Urothelium cell line (cell line): Measurements from ENCODE around the gene ST7.
A peak's percentile ranks its signal among the peaks of the same experiment; 100 is the strongest.
"Not testable (repeated sequence)": the region's sequence is repeated elsewhere in the genome, so short reads cannot be mapped to it uniquely, and the experiment has no call there.

Experiments used
- DNase-seq: peaks from one replicate; pipeline ENCODE4 v3.0.0; 2011; ENCODE audit warnings: low spot score, mixed read lengths
- FAIRE-seq: peaks from 2 replicates; lab custom pipeline; 2011; peaks lifted over from hg19 to GRCh38; lab: Jason Lieb, UNC

Gene ST7

DNA sequence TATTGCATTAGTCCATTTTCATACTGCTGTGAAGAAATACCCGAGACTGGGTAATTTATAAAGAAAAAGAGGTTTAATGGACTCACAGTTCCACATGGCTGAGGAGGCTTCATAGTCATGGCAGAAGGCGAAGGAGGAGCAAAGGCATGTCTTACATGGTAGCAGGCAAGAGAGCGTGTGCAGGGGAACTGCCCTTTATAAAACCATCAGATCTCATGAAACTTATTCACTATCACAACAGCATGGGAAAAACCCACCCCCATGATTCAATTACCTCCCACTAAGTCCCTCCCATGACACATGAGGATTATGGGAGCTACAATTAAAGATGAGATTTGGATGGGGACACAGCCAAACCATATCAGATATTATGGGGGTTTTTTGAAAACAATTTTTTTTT is 21.7 kb downstream of the ST7 start:
- not testable (repeated sequence) for DNase-seq, FAIRE-seq

DNA sequence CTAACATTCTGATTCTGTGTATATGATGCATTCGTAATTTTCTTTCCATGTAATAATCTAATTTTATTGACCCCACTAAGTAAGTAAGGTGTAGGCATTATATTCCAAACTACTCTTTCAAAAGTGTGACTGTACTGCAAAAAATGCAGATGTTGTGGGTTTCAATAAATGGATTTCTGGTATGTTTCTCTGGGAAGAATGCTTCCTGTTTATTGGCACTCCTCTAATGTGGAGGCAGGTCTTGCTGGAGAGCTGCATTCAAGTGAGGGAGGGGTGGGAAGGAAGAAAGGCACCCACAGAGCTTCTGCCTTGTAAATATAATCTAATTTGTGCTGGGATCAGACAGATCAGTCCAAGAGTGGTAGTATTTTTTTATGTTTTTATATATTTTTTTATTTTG is 23.9 kb downstream of the ST7 start:
- no peak for FAIRE-seq

DNA sequence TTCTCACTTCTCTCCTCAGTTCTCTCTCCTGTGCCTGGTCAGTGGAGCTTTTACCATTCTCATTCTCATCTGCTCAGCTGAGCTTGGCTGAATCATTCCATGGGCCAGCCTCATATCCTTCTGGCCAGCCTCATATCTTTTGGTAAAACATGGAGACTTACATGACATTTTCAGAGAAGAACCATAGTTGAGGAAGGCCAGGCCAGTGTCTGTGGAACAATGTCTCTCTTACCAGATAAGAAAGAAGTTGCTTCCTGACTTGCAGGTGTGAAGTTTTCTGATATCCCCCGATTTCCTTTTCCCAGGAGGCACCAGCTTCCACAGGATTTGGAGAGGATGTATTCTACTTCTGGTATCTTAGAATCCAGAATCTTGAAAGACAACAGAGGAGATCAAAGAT is 24.7 kb downstream of the ST7 start:
- DNase-seq (no peak), FAIRE-seq (no peak)

More for the DNA sequence above, 23.9 kb downstream of the ST7 start:
- DNase-seq, result peak; percentile 5

DNA sequence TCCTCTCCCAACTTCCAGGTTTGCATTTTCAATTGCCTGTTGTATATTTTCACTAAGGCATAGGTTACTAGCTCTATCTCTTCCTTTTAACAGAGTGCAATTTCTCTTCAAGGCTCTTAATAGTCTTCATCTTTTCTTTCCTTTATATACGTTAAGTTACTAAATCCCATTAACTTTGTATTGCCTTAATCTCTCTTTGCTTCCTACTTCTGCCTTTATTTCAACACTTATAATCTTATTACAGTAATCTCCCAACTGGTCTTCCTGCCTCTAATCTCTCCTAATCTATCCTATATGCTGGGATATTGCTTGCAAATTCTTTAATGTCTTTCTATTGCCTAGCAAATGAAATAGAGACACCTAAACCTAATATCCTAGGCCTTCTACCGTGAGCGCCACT is 26.1 kb downstream of the ST7 start:
- FAIRE-seq (no peak), DNase-seq (no peak)

DNA sequence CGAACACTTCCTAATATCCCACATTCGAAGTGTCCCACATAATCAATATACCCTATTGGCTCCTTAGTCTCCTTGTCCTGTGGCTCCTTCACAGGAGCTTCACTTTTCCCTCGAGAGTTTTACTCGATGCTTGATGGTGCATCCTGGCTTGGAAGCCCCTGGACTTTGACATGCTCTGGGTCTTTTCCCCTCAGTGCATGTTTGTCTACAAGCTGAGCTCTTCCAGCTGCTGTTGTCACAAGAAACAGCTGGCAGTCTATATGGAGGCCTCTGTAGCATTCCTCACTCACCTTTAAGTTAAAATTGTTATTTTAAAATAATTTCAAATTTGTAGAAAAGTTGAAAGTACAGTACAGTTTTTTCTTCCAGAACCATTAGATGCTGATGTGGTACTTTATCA is 27.1 kb downstream of the ST7 start:
- FAIRE-seq (no peak), DNase-seq (no peak)

DNA sequence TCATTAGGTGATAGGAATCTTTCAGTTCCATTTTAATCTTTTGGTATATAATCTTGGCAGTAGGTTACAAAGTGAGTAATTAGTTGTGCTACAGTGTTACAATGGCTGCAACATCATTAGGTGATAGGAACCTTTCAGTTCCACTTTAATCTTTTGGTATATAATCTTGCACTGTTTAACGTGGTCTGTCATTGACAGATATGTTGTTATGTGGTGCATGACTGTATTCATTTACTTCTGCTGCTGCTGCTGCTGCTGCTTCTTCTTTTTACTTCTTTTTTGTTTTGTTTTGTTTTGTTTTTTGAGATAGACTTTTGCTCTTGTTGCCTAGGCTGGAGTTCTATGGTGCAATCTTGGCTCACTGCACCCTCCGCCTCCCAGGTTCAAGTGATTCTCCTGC is 28.6 kb downstream of the ST7 start:
- no peak for DNase-seq
- no peak for FAIRE-seq

DNA sequence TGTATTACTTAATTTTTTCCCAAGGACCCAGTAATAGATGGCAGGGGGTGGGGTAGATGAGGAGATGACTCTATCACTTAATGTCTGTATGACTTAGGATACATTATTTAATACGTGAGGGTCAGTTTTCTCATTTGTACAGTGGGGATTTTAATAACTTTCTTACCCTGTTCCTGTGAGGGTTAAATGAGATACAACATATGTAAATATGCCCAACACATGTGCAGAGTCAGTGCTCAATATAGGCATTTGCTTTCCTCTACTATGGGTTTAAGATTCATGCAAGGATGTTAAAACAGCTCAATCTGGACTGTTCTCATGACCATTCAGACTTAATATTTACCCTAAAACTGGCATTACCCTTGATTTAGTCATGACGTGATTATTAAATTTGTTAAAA is 31.2 kb downstream of the ST7 start:
- DNase-seq, result no peak

DNA sequence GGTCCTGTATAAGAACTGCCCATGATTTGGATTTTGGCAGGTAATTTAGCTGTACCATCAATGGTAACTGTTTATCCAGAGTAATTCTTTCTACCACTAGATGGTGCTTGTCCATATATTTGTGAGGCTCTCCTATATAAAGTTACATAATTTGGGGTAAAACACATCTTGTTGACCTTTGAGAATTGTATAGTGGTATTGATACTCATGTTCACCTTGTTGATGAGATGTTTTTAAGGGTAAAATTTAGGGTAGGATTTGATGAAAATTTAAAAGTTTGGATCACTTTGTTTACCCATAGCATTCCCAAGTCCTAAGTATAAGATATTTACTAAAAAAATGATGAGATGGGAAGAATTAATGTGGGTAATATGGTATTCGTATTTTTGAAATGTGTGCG is 31.6 kb downstream of the ST7 start:
- DNase-seq (peak; percentile 8), FAIRE-seq (no peak)

More for the DNA sequence above, 31.2 kb downstream of the ST7 start:
- no peak for FAIRE-seq

DNA sequence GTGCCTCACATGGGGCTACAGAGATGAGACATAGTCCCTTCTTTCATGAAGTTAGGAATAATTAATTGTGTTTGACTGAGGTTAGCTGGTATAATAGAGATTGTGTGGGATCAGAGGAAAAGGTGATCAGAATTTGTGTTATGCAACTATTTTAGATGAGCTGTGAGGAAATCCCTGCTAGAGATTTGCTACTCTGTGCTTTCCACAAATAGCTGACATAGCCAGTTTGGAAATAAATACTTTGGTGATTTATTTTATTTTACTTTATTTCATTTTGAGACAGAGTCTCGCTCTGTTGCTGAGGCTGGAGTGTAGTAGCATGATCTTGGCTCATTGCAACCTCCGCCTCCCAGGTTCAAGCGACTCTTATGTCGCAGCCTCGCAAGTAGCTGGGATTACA is 32.3 kb downstream of the ST7 start:
- DNase-seq (no peak), FAIRE-seq (no peak)

DNA sequence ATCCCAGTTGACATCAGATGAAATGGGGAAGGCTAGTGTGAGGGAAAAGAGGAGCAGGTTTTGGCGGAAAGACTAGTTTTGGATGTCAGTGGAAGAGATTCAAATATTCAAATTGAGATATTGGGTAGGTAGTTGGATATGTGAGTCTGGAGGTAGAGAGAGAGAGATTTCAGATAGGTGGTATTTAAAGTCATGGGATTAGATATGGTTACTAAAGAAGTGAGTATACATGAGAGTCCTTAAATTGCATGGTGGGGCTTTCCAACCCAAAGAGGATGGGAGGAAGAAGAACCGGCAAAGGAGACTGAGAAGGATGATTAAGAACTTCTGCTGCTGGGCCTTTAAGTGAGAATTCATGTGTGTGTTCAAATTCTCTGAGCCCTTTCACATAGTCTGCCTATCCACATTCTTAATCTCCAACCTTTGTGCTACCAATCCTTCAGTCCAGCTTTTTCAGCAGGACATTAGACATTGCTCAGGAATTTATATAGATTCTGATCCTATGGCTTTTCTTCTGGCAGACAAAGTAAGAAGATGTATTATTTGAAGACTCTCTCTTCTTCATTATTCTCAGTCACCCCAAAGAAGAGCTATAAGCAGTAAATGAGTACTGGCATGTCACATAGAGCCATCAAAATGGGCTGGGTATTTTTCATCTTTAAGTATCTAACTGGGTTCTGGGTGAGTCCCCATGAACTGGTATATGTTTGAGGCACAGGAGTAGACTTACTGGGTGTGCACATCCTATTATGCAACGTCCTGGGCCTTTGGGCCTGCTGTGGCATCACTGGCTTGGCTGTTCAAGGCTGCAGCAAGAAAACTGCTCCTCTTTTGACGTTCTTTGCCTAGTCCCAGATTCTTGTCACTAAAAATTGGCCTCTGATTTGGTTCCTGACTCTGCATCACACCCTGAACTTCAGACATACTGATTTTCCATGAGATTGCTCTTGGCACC is 33.6 kb downstream of the ST7 start:
- FAIRE-seq (no peak), DNase-seq (no peak)

DNA sequence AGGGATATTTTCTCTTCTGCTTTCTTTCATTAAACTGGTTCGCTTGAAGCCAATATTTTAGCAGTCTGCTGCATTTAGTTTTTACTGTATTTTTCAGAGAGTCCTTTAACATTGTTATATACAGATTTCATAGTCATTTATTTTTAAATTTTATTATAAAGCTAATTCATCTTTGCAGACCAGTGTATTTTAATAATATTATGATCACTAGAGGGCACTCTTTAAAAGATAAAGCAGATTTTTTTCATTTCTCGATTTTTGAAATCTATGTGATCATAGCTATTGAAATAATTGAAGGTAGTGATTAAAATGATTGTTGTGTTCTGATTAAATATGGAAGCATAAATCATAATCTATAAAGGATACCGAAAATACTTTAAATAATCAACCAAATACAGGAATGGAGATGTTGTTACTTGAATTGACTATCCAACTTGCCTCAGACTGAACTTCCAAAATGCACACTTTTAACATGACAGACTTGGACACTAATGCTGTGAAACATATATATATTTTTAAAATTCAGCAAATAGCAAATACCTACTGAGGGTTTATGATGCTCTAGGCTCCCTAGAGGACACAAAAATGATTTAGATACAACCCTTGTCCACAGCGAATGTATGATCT is 35.2 kb downstream of the ST7 start:
- FAIRE-seq (no peak), DNase-seq (no peak)

DNA sequence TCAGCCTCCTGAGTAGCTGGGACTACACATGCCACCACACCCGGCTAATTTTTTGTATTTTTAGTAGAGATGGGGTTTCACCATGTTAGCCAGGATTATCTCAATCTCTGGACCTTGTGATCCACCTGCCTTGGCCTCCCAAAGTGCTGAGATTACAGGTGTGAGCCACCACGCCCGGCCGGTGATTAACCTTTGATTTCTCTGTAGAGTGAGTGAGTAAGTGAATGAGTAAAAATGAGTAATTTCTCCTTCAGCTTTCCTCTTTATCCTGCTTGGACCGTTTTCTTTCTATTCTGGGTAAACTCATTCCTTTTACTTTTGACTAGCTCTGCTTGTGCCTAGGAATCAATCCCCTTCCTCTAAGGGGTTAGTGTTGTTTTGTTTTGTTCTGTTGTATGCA is 36.8 kb downstream of the ST7 start:
- no peak for DNase-seq
- no peak for FAIRE-seq

DNA sequence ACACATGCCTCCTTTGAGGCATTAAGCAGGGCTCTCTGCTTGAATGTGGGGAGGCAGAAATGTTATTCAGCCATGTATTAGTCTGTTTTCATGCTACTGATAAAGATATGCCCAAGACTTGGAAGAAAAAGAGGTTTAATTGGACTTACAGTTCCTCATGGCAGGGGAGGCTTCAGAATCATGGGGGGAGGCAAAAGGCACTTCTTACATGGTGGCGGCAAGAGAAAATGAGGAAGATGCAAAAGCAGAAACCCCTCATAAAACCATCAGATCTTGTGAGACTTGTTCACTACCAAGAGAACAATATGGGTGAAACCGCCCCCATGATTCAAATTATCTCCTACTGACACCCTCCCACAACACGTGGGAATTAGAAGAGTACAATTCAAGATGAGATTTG is 37.9 kb downstream of the ST7 start:
- DNase-seq, result no peak
- FAIRE-seq, result no peak

DNA sequence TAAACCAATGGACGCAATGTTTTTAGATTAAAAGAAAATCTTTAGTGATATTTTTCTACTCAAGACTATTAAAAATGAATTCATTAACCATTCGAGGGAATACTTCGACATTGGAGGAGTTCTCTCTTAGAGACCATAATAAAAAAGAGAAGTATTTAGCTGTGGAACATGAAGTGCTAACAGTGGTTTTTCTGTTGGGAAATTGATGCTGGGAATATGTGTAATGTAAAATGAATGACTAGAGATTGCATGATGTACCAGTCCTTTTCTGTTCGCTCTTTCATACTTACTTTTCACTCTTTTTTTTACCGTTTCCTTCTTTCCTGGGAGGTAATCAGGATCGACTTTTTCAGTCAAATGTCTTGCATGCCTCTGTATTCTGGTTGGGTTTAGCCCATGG is 41.3 kb downstream of the ST7 start:
- no peak for FAIRE-seq
- DNase-seq, result no peak

DNA sequence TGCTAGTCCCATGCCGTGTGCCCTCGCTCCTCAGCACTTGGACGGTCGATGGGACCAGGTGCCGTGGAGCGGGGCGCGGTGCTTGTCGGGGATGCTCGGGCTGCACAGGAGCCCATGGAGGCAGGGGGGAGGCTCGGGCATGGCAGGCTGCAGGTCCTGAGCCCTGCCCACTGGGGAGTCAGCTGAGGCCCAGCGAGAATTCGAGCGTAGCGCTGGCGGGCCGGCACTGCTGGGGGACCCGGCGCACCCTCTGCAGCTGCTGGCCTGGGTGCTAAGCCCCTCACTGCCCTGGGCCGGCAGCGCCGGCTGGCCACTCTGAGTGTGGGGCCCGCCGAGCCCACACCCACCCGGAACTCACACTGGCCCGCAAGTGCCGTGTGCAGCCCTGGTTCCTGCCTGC is 44.7 kb downstream of the ST7 start:
- FAIRE-seq, result no peak
- DNase-seq, result no peak

DNA sequence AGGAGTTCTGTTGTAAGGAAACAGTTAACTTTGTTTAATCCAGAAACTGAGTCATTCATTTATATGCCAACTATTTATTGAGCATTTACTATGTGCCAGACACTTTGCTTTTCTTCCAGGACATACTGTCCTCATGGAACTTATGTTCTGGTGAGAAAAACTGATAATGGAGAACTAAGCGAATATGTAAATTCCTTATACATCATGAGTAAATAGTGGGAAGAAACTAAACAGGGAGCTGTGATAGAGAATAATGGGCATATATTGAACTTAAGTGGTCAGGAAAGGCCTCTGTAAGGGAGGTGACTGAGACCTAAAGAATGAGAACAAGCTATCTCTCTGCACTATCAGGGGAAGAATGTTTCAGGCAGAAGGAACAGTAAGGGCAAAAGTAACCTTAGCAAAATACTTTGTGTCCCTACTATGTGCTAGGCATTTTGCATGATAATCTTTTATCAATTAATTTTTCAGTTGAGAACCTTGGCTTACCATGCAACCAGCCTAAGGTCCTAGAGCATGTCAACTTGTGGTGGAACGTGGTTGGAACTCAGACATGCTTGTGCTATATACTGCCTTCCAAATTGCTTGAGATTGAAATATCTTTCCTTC is 45.4 kb downstream of the ST7 start:
- FAIRE-seq (no peak), DNase-seq (no peak)

DNA sequence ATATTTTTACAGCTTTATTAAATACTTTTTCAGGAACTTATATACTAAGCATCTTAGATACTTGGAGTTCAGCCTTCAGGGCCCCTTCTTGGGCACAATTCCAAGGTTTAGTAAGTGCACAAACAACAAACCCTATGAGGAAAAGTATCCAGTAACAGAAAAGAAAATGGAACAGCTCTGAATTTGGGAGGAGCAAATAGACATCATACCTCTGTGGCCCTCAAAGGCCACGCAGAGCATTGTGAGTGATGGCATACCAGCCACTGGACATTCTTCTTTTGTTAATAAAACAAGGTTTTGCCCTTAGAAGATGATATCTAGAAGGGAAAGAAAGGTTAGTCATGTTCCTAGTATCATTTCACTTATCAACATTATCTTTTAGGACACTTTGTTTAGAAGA is 46.0 kb downstream of the ST7 start:
- DNase-seq (no peak), FAIRE-seq (no peak)

DNA sequence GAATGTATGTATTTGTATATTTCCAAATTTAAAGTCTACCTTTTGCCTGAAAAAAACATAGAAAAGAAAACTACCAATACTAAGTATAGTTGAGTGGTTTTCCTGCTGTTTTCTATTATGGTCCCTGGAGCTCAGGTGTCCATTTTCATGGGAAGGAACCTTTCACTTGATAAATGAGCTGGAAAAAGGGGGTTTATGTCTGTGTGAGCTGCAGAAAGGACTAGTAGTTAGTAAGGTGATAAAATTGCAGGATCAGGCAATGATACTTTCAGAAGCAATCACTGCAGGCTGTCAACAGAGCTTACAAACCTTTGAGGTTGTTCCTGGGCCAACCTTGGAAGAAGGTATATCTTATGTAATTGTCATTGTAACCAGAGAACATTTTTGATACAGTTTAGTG is 48.0 kb downstream of the ST7 start:
- DNase-seq (no peak), FAIRE-seq (no peak)

DNA sequence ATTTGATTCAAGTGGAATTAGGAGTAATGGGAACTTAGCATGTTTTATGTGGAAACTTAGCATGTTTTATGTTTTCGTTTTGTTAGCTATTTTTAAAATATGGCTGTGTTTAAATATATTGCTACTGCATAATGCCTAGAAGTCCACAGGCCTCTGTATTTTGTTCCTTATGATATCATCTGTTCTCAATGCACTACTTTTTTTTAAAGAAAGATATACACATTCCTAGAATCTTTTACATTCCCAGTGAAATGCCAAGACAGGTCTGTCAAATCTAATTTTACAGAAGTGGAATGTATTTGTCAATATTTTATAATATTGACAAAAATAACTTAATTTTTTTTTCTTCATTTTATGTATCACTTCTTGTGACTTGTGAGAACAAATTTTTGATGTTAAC is 51.6 kb downstream of the ST7 start:
- DNase-seq, result no peak
- FAIRE-seq, result no peak

DNA sequence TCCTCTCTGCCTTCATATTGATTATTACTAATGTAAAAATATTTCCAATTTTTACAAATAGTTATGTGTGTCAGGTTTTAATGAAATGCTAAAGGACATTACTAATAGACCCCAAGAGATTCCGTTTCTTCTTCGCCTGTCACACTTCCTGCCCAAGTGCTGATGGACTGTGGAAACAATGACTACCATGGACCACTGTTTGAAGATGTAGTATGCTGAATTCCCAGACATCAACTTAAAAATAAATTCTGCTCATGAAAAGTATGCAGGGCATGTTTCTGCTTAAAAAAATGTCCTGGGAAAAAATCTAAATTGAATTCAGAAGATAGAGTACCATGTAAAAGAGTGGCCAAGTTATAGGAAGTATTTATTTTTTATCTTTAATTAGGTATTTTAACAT is 52.1 kb downstream of the ST7 start:
- peak; percentile 7 for DNase-seq
- FAIRE-seq, result no peak

DNA sequence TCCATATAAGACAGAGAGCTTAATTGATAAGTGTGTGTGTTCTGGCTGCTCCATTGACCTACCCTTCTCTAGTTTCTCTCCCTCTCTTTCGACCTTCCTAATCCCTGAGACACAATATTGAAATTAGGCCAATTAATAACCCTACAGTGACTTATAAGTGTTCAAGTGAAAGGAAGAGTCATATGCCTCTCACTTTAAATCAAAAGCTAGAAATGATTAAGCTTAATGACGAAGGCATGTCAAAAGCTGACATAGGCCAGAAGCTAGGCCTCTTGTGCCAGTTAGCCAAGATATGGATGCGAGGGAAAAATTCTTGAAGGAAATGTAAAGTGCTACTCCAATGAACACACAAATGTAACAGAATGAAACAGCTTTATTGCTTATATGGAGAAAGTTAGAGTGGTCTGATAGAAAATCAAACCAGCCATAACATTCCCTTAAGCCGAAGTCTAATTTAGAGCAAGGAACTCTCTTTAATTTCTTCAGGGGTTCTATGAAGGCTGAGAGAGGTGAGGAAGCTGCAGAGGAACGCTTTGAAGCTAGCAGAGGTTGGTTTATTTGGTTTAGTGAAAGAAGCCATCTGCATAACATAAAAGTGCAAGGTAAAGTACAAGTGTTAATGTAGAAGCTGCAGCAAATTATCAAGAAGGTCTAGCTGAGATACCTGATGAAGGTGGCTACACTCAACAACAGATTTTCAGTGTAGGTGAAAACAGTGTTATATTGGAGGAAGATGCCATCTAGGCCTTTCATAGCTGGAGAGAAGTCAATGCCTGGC is 53.8 kb downstream of the ST7 start:
- no peak for FAIRE-seq
- DNase-seq, result no peak
